ENCODE measurements around the gene SMAD6. TPM values are rescaled to one million over a fixed set of nuclear protein-coding genes. Genes with fewer than 3 reads are reported as not detected.

SMAD6 gene
- total and polyA plus RNA-seq, 3 experiments from 2014 or later, result 0.04 to 0.26 TPM; not detected in 1

DNA sequence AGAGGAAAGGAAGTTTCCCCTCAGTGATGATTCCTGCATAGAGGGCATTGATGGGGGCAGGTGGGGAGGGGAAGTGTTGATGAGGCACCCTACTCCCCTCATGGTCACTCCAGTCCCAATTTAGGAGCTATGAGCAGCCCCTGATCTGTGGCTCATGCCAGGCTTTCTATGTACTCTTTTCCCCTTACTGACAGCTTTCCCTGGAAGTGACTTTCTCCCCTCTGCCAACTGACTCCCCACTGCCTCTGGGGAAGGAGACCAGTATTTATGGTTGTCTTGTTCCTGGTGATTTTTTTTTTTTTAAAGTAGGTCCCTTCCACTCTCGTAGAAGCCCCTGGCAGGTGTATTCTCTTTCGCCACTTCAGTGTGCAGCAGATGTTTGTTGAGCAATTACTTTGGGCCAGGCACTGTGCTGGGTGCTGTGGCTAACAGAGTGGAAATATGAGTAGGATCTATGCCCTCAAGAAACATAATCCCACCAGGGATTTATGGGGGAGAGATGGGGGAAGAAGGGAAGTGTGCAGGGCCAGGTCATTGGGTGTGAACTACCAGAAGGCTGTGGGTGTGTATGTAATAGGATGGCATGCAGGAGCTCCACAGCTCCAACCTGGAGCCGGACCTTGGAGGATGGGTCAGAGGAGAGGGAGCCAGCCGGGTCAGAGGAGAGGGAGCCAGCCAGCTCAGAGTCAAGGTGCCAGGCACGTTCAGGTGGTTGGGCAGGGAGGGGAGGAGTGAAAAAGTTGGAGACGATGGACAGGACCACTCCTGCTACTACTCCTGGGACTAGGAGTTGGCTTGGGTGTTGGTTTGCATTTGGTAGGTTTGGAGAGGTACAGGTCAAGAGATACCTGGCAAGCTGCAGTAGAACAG, 3.5 kb downstream of the SMAD6 start:
- peaks cover 20% of the 10 kb centered on the region for H3K27me3 ChIP-seq (ENCODE audit: insufficient read depth, low read length, poor library complexity, severe bottlenecking)
- no peaks in the 10 kb centered on the region for H3K9me3 ChIP-seq (ENCODE audit: low read length)
- H3K36me3 ChIP-seq (ENCODE audit: insufficient read depth, low read length), result no peaks in the 10 kb centered on the region
- Mint-ChIP-seq H3K4me3 (peak overlapping the region in 4 of 7 donors; percentile 2 to 89 (median 17)), H3K4me1 (peaks cover 16 to 25% (median 17%) of the 10 kb centered on the region in 3 donors), H3K36me3 (no peaks in the 10 kb centered on the region), H3K27me3 (peaks cover 16 to 31% of the 10 kb centered on the region in 2 donors), H3K27ac (peak overlapping the region in 1 of 8 donors; percentile 76), H3K9me3 (no peaks in the 10 kb centered on the region)
- no peak overlapping the region for H3K27ac ChIP-seq (ENCODE audit: low read depth, low read length)
- ChIA-PET CTCF (interaction anchor here (1.9 kb wide), 1 partner anchor 16 kb away, joined by 4 read pairs; no protein-coding TSS in a partner anchor), POLR2A (no interaction called here)
- no peak for DNase-seq
- H3K4me1 ChIP-seq (ENCODE audit: insufficient read depth, low read length), result peaks cover 14% of the 10 kb centered on the region
- no peak overlapping the region for H3K4me3 ChIP-seq (ENCODE audit: low read length)

DNA sequence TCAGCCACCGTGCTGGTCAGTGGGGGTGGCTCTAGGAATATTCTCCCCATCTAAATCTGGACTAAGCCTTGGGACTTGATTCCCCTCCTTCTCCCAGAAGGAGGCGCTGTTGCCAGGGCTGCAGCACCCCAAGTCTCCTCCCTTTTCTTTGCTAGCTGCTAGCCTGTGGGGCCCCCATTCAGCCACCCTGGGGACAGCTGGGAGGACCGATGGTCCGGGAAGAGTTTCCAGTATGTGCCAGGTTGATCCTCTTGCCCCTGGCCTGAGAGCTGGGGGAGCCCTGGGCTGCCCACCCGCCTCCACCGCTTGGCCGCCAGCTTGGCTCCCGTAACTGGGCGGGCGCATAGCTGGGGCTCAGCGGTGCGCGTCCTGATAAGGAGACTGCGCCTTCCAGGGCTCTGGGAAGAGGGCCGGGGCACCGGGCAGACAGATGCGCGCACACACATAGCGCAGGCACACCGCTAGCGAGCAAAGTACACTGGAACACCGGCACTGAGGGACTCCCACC, 4.2 kb downstream of the SMAD6 start:
- ChIA-PET POLR2A (no interaction called here), CTCF (interaction anchor here (1.9 kb wide), 1 partner anchor 15 kb away, joined by 4 read pairs; no protein-coding TSS in a partner anchor)
- H3K27ac Mint-ChIP-seq, result no peak overlapping the region
- peaks cover 15 to 31% of the 10 kb centered on the region in 2 donors for H3K27me3 Mint-ChIP-seq
- no peaks in the 10 kb centered on the region for H3K9me3 ChIP-seq (ENCODE audit: low read length)
- H3K36me3 ChIP-seq (ENCODE audit: insufficient read depth, low read length), result no peaks in the 10 kb centered on the region
- no peak overlapping the region for H3K4me3 Mint-ChIP-seq
- no peak for DNase-seq
- H3K4me1 Mint-ChIP-seq, result peaks cover 14 to 23% (median 15%) of the 10 kb centered on the region in 3 donors
- no peaks in the 10 kb centered on the region for H3K36me3 Mint-ChIP-seq
- H3K4me1 ChIP-seq (ENCODE audit: insufficient read depth, low read length), result peaks cover 12% of the 10 kb centered on the region
- H3K27ac ChIP-seq (ENCODE audit: low read depth, low read length), result no peak overlapping the region
- H3K27me3 ChIP-seq (ENCODE audit: insufficient read depth, low read length, poor library complexity, severe bottlenecking), result peaks cover 20% of the 10 kb centered on the region
- no peaks in the 10 kb centered on the region for H3K9me3 Mint-ChIP-seq
- no peak overlapping the region for H3K4me3 ChIP-seq (ENCODE audit: low read length)

GRCh38 chr15:66706840-66707239, 4.8 kb downstream of the SMAD6 start:
- no peaks in the 10 kb centered on the region for H3K36me3 Mint-ChIP-seq
- ChIA-PET POLR2A (no interaction called here), CTCF (no interaction called here)
- no peaks in the 10 kb centered on the region for H3K36me3 ChIP-seq (ENCODE audit: insufficient read depth, low read length)
- no peak overlapping the region for H3K4me3 ChIP-seq (ENCODE audit: low read length)
- no peaks in the 10 kb centered on the region for H3K9me3 Mint-ChIP-seq
- no peak overlapping the region for H3K4me3 Mint-ChIP-seq
- peaks cover 11 to 27% of the 10 kb centered on the region in 2 donors for H3K27me3 Mint-ChIP-seq
- no peak for DNase-seq
- H3K4me1 Mint-ChIP-seq, result peaks cover 11 to 18% (median 15%) of the 10 kb centered on the region in 3 donors
- no peak overlapping the region for H3K27ac ChIP-seq (ENCODE audit: low read depth, low read length)
- H3K4me1 ChIP-seq (ENCODE audit: insufficient read depth, low read length), result peaks cover 12% of the 10 kb centered on the region
- no peak overlapping the region for H3K27ac Mint-ChIP-seq
- H3K27me3 ChIP-seq (ENCODE audit: insufficient read depth, low read length, poor library complexity, severe bottlenecking), result peaks cover 20% of the 10 kb centered on the region
- H3K9me3 ChIP-seq (ENCODE audit: low read length), result no peaks in the 10 kb centered on the region

- Histone ChIP-seq H3K27ac (ENCODE audit: low read depth, low read length) (no peak overlapping the region), H3K36me3 (ENCODE audit: insufficient read depth, low read length) (no peaks in the 10 kb centered on the region), H3K4me1 (ENCODE audit: insufficient read depth, low read length) (peaks cover 9% of the 10 kb centered on the region), H3K9me3 (ENCODE audit: low read length) (no peaks in the 10 kb centered on the region), H3K27me3 (ENCODE audit: insufficient read depth, low read length, poor library complexity, severe bottlenecking) (peaks cover 17% of the 10 kb centered on the region), H3K4me3 (ENCODE audit: low read length) (no peak overlapping the region)
- no peaks in the 10 kb centered on the region for H3K9me3 Mint-ChIP-seq
- H3K4me3 Mint-ChIP-seq, result peak overlapping the region in 1 of 7 donors; percentile 3
- H3K4me1 Mint-ChIP-seq, result peaks cover 8 to 12% (median 8%) of the 10 kb centered on the region in 3 donors
- H3K27me3 Mint-ChIP-seq, result peaks cover 6 to 20% of the 10 kb centered on the region in 2 donors
- ChIA-PET CTCF (no interaction called here), POLR2A (no interaction called here)
- no peak for DNase-seq
- no peaks in the 10 kb centered on the region for H3K36me3 Mint-ChIP-seq
- H3K27ac Mint-ChIP-seq, result no peak overlapping the region
Measured at GRCh38 chr15:66707310-66708082, 5.5 kb downstream of the SMAD6 start.

GRCh38 chr15:66708389-66708788, 6.4 kb downstream of the SMAD6 start:
- CTCF ChIA-PET, result no interaction called here
- H3K27me3 Mint-ChIP-seq, result peaks cover 4 to 18% of the 10 kb centered on the region in 2 donors

DNA sequence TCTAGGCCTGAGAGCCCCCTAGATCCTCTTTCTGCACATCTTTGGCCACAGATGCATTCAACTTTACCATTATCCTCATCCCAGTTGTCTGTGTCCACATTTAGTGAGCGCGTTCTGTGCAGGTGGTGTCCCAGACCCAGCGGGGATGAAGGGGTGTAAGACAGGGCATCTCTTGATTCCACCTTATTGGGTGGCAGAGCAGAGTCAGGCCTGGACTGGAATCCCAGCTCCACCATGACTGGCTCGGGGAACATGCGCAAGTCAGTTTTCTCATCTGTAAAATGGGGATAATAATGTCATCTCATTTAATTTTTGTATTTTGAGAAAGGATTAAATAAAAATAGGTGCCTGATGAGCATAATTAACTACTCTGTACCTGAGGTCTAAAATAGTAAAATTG, 7.8 kb downstream of the SMAD6 start:
- Mint-ChIP-seq H3K36me3 (no peaks in the 10 kb centered on the region), H3K4me3 (no peak overlapping the region), H3K4me1 (no peaks in the 10 kb centered on the region), H3K27ac (no peak overlapping the region), H3K27me3 (peaks cover 0 to 9% of the 10 kb centered on the region in 2 donors), H3K9me3 (no peaks in the 10 kb centered on the region)
- peaks cover 2% of the 10 kb centered on the region for H3K27me3 ChIP-seq (ENCODE audit: insufficient read depth, low read length, poor library complexity, severe bottlenecking)
- no peak overlapping the region for H3K27ac ChIP-seq (ENCODE audit: low read depth, low read length)
- no peaks in the 10 kb centered on the region for H3K9me3 ChIP-seq (ENCODE audit: low read length)
- no peak for DNase-seq
- no peak overlapping the region for H3K4me3 ChIP-seq (ENCODE audit: low read length)
- no peaks in the 10 kb centered on the region for H3K36me3 ChIP-seq (ENCODE audit: insufficient read depth, low read length)
- CTCF ChIA-PET, result interaction anchor here (1.2 kb wide), 1 partner anchor 10 kb away, joined by 3 read pairs; no protein-coding TSS in a partner anchor
- POLR2A ChIA-PET, result no interaction called here
- H3K4me1 ChIP-seq (ENCODE audit: insufficient read depth, low read length), result no peaks in the 10 kb centered on the region

More at GRCh38 chr15:66708389-66708788, 6.4 kb downstream of the SMAD6 start:
- Histone ChIP-seq H3K27ac (ENCODE audit: low read depth, low read length) (no peak overlapping the region), H3K4me3 (ENCODE audit: low read length) (no peak overlapping the region), H3K9me3 (ENCODE audit: low read length) (no peaks in the 10 kb centered on the region), H3K36me3 (ENCODE audit: insufficient read depth, low read length) (no peaks in the 10 kb centered on the region), H3K27me3 (ENCODE audit: insufficient read depth, low read length, poor library complexity, severe bottlenecking) (peaks cover 11% of the 10 kb centered on the region), H3K4me1 (ENCODE audit: insufficient read depth, low read length) (peaks cover 5% of the 10 kb centered on the region)
- Mint-ChIP-seq H3K9me3 (no peaks in the 10 kb centered on the region), H3K4me1 (peaks cover 6 to 7% (median 6%) of the 10 kb centered on the region in 3 donors), H3K36me3 (no peaks in the 10 kb centered on the region), H3K27ac (no peak overlapping the region), H3K4me3 (no peak overlapping the region)
- POLR2A ChIA-PET, result no interaction called here
- no peak for DNase-seq

DNA sequence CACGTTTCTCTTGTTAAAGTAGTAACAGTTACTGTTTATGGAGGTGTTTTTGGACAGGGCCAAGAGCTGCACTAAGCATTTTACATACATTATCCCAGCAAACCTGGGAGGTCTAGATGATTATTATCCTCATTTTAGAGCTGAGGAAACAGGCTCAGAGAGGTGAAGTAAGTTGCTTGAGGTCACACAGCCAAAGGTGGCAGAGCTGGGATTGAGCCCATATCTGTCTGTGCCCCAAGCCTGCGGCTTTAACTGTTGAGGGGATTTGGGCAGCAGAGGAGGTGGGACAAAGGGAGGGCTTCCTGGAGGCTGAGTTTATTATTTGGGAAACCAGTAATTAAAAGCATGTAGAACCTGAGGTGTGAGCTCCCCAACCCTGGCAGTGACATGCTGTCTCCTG, 9.2 kb downstream of the SMAD6 start:
- Histone ChIP-seq H3K4me3 (ENCODE audit: low read length) (no peak overlapping the region), H3K4me1 (ENCODE audit: insufficient read depth, low read length) (no peaks in the 10 kb centered on the region), H3K9me3 (ENCODE audit: low read length) (no peaks in the 10 kb centered on the region), H3K36me3 (ENCODE audit: insufficient read depth, low read length) (no peaks in the 10 kb centered on the region), H3K27me3 (ENCODE audit: insufficient read depth, low read length, poor library complexity, severe bottlenecking) (no peaks in the 10 kb centered on the region), H3K27ac (ENCODE audit: low read depth, low read length) (no peak overlapping the region)
- H3K36me3 Mint-ChIP-seq, result no peaks in the 10 kb centered on the region
- POLR2A ChIA-PET, result no interaction called here
- H3K4me1 Mint-ChIP-seq, result no peaks in the 10 kb centered on the region
- H3K27me3 Mint-ChIP-seq, result peaks cover 3 to 7% of the 10 kb centered on the region in 2 donors
- no peaks in the 10 kb centered on the region for H3K9me3 Mint-ChIP-seq
- CTCF ChIA-PET, result no interaction called here
- DNase-seq, result no peak
- H3K4me3 Mint-ChIP-seq, result no peak overlapping the region
- H3K27ac Mint-ChIP-seq, result no peak overlapping the region

DNA sequence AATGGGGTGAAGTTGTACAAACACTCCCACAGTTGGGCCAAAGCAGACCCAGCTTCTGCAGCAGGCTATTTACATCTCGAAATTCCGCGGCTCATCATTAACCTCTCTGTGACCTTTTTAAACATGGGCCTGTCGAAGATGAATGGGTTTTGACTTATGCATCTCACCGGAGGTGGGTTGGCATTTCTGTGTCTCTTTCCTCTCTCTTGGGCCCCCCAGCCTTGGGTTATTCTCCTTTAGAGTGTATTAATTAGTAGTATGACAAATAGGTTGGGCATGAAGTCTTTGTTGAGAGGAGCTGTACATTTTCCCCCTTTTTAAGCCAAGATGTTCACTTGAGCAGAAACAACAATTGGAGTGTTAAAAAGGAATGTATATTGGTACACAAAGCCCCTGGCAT, 9.8 kb downstream of the SMAD6 start:
- H3K27me3 Mint-ChIP-seq, result peaks cover 3 to 12% of the 10 kb centered on the region in 2 donors
- no peak overlapping the region for H3K4me3 ChIP-seq (ENCODE audit: low read length)
- H3K27ac ChIP-seq (ENCODE audit: low read depth, low read length), result no peak overlapping the region
- H3K4me3 Mint-ChIP-seq, result no peak overlapping the region
- H3K27ac Mint-ChIP-seq, result peak overlapping the region in 1 of 8 donors; percentile 38
- no peaks in the 10 kb centered on the region for H3K27me3 ChIP-seq (ENCODE audit: insufficient read depth, low read length, poor library complexity, severe bottlenecking)
- POLR2A ChIA-PET, result no interaction called here
- no peaks in the 10 kb centered on the region for H3K36me3 ChIP-seq (ENCODE audit: insufficient read depth, low read length)
- no peaks in the 10 kb centered on the region for H3K9me3 Mint-ChIP-seq
- no peaks in the 10 kb centered on the region for H3K9me3 ChIP-seq (ENCODE audit: low read length)
- no peaks in the 10 kb centered on the region for H3K36me3 Mint-ChIP-seq
- DNase-seq, result no peak
- no peaks in the 10 kb centered on the region for H3K4me1 Mint-ChIP-seq
- no peaks in the 10 kb centered on the region for H3K4me1 ChIP-seq (ENCODE audit: insufficient read depth, low read length)
- CTCF ChIA-PET, result no interaction called here
